ENCODE data around the gene BIVM. TPM values are rescaled to one million over a fixed set of nuclear protein-coding genes. Genes with fewer than 3 reads are reported as not detected.

The BIVM gene
- 26.5 and 34.9 TPM in 2 replicates for total RNA-seq

DNA sequence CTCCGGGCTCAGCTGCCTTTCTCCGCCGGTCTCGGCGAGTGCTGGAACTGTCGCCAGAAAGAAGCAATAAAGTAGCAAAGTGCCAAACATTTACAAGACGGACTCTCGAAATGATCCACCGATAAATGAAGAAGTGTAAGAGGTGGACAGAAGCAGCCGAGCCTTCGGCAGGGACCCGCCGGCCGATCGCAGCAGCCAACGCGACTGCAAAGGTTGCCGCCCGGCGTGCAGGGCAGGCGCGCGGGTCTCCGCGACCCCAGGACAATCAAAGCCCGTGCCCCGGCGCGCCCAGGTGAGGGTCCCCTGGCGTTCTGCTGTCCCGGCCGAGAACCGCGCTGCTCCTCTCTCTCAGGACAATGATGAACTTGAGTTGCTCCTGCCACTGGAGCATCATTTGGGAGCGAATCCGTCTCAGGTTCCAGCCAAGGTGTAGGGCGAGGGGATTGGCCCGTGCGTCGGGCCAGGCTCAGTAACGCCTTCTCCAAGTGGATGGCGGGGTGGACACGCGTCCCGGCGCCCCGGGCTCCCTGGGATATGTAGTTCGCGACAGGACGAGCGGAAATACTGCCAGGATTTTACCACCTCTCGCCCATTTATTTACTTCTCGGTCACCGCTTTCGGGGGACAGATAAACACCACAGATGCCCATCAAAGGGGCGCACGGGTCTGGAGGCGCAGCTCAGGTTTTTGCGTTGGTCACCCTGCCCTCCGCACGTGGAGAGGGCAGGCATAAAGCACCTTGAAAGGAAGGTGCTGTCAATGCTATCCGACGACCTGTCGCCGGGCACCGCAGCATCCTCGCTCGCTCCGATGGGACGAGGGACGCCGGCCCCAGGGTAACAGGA is at the start of gene BIVM, which contains the start of gene POGLUT2:
Gene BIVM (plus strand): TSS at position 539 of the 845 bp plus-strand sequence. CDS start 8,149 bp downstream, outside the sequence.
Gene POGLUT2 (minus strand): TSS at position 396 of the 845 bp plus-strand sequence. CDS start 306 bp downstream, at position 90.
- peaks cover 30% of the 10 kb centered on the region for H3K4me1 Mint-ChIP-seq
- peak within 1 kb of the TSS; percentile 92 for H3K27ac Mint-ChIP-seq
- peak; percentile 96 for DNase-seq
- peak within 1 kb of the TSS; percentile 98 for H3K4me3 Mint-ChIP-seq
- no peaks in the 10 kb centered on the region for H3K27me3 Mint-ChIP-seq
- intact Hi-C loops (cut with micrococcal nuclease), result loop anchor here (1.0 kb wide), 2 partner anchors 20 to 203 kb away; partner anchors contain the start of gene TPP2
- peaks cover 21% of the 10 kb centered on the region for H3K36me3 Mint-ChIP-seq (ENCODE audit: low read depth)
- H3K9me3 Mint-ChIP-seq, result no peaks in the 10 kb centered on the region

DNA sequence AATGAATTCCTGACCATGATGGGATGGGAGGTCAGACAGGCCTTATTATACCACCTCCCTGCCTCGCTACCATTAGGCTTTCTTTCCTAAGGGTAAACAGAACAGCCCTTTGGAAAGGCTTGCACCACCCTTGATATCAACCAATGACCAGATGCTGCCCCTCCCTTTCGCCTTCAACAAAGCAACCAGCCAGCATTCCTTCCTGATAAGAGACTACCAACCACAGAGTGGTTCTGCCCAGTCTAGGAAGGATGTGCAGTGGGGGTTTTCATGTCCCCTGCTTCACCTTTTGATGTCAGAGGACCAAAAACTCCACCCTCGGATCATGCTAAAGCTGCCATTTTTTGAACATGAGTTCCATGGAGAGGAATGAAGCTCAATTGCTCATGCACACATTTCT is 47.0 kb upstream of the BIVM start:
- Mint-ChIP-seq H3K36me3 (ENCODE audit: low read depth) (peaks cover 1% of the 10 kb centered on the region), H3K27me3 (peaks cover 20% of the 10 kb centered on the region), H3K9me3 (peaks cover 13% of the 10 kb centered on the region), H3K4me1 (no peaks in the 10 kb centered on the region), H3K27ac (no peak overlapping the region), H3K4me3 (no peak overlapping the region)
- DNase-seq, result no peak
- intact Hi-C loops (cut with micrococcal nuclease), result no loop called here

DNA sequence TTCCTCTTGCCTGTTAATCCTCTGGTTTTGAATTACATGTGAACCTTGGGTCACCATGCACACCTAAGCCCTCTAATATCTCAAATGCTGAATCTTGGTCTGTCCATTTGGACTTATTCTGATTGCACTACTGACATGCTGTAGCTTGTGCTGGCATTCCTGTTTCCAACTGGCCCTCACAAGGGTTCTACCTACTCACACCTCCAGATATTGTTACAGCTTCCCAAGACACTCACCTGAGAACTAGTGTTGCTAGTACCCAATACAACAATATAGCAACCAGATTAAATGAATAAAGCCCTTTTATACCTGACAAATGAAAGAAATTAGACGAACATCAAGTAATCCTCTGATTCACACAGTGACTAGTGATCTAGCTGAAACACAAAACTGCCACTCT is 41.9 kb upstream of the BIVM start:
- DNase-seq, result no peak
- intact Hi-C loops (cut with micrococcal nuclease), result no loop called here
- no peaks in the 10 kb centered on the region for H3K36me3 Mint-ChIP-seq (ENCODE audit: low read depth)
- H3K9me3 Mint-ChIP-seq, result no peaks in the 10 kb centered on the region
- H3K4me3 Mint-ChIP-seq, result no peak overlapping the region
- no peaks in the 10 kb centered on the region for H3K27me3 Mint-ChIP-seq
- H3K4me1 Mint-ChIP-seq, result no peaks in the 10 kb centered on the region
- no peak overlapping the region for H3K27ac Mint-ChIP-seq

DNA sequence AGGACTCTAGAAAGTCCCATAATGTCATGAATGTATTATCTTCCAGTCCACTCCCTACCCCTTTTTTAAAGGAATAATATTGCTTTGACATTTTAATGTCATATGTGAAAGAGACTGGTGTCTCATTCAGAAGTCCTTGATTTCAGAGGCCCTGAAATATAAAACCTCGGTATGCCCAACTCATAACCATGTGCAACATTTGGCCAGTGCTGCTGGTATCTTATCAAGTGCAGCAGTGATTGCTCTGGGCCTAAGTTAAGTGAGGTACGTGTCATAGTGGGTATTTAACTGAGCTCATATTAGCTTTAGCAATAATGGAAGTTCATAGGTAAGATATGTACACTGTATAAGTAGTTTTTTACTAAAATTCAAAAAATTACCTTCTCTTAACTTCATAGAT is 40.1 kb upstream of the BIVM start:
- Mint-ChIP-seq H3K9me3 (no peaks in the 10 kb centered on the region), H3K4me3 (no peak overlapping the region), H3K36me3 (ENCODE audit: low read depth) (no peaks in the 10 kb centered on the region), H3K4me1 (no peaks in the 10 kb centered on the region), H3K27ac (no peak overlapping the region), H3K27me3 (no peaks in the 10 kb centered on the region)
- intact Hi-C loops (cut with micrococcal nuclease), result no loop called here
- DNase-seq, result no peak

DNA sequence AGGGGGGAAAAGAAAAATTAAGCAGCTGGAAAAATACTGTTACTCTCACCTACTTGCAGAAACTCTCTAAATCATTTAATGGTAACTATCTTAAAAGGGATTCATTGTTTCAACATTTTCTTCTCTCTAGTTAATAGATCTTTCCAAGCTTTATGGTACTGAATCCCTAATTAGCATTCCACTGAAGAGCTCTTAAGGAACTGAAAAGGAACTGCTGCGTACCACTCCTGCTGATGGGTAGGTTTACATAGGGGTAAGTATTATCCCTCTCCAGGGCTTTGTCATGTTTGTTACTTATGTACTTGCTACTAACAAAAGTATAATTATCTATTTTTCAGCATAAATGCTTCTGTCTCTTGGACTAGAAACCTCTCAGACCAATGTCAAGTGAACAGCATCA is 37.8 kb upstream of the BIVM start:
- Mint-ChIP-seq H3K9me3 (no peaks in the 10 kb centered on the region), H3K27ac (no peak overlapping the region), H3K36me3 (ENCODE audit: low read depth) (no peaks in the 10 kb centered on the region), H3K4me3 (no peak overlapping the region), H3K4me1 (no peaks in the 10 kb centered on the region), H3K27me3 (no peaks in the 10 kb centered on the region)
- intact Hi-C loops (cut with micrococcal nuclease), result no loop called here
- DNase-seq, result no peak

GRCh38 chr13:102763741-102764140 is 35.2 kb upstream of the BIVM start:
- no peak for DNase-seq
- H3K27ac Mint-ChIP-seq, result no peak overlapping the region
- intact Hi-C loops (cut with micrococcal nuclease), result no loop called here
- H3K9me3 Mint-ChIP-seq, result no peaks in the 10 kb centered on the region
- H3K36me3 Mint-ChIP-seq (ENCODE audit: low read depth), result peaks cover 15% of the 10 kb centered on the region
- no peaks in the 10 kb centered on the region for H3K4me1 Mint-ChIP-seq
- H3K27me3 Mint-ChIP-seq, result no peaks in the 10 kb centered on the region
- H3K4me3 Mint-ChIP-seq, result no peak overlapping the region

- intact Hi-C loops (cut with micrococcal nuclease), result no loop called here
- Mint-ChIP-seq H3K27ac (no peak overlapping the region), H3K4me1 (peaks cover 29% of the 10 kb centered on the region), H3K36me3 (ENCODE audit: low read depth) (peaks cover 37% of the 10 kb centered on the region), H3K9me3 (no peaks in the 10 kb centered on the region), H3K27me3 (no peaks in the 10 kb centered on the region), H3K4me3 (no peak overlapping the region)
- no peak for DNase-seq
Measured at GRCh38 chr13:102768909-102769308, 30.0 kb upstream of the BIVM start.

- peaks cover 37% of the 10 kb centered on the region for H3K36me3 Mint-ChIP-seq (ENCODE audit: low read depth)
- H3K4me1 Mint-ChIP-seq, result peaks cover 37% of the 10 kb centered on the region
- intact Hi-C loops (cut with micrococcal nuclease), result loop anchor here (10.0 kb wide), 1 partner anchor 375 kb away; no protein-coding TSS in a partner anchor
- H3K27me3 Mint-ChIP-seq, result no peaks in the 10 kb centered on the region
- H3K27ac Mint-ChIP-seq, result no peak overlapping the region
- H3K9me3 Mint-ChIP-seq, result no peaks in the 10 kb centered on the region
- no peak for DNase-seq
- no peak overlapping the region for H3K4me3 Mint-ChIP-seq
Measured at GRCh38 chr13:102769679-102770078, 29.2 kb upstream of the BIVM start.

DNA sequence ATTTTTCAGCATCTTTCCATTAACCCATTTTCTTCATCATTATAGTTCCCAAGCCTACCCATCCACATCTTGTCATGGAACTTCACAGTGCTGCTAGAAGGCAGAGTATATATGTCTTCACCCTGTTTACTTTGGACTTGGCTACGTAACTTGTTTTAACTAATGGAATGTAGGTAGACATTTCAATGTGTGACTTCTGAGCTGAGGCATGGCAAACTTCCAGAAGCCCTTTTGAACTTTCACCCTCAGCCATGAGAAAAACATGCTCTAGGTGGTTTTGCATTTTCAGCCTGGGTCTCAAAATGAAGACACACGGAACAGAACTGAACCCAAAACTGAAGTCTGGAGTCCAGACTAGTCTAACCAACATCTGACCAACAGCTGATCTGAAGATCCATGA is 28.5 kb upstream of the BIVM start:
- H3K27me3 Mint-ChIP-seq, result no peaks in the 10 kb centered on the region
- intact Hi-C loops (cut with micrococcal nuclease), result loop anchor here (10.0 kb wide), 1 partner anchor 376 kb away; no protein-coding TSS in a partner anchor
- no peaks in the 10 kb centered on the region for H3K9me3 Mint-ChIP-seq
- H3K36me3 Mint-ChIP-seq (ENCODE audit: low read depth), result peaks cover 37% of the 10 kb centered on the region
- H3K27ac Mint-ChIP-seq, result peak overlapping the region; percentile 10
- peak overlapping the region; percentile 45 for H3K4me3 Mint-ChIP-seq
- H3K4me1 Mint-ChIP-seq, result peaks cover 42% of the 10 kb centered on the region
- DNase-seq, result peak; percentile 48

DNA sequence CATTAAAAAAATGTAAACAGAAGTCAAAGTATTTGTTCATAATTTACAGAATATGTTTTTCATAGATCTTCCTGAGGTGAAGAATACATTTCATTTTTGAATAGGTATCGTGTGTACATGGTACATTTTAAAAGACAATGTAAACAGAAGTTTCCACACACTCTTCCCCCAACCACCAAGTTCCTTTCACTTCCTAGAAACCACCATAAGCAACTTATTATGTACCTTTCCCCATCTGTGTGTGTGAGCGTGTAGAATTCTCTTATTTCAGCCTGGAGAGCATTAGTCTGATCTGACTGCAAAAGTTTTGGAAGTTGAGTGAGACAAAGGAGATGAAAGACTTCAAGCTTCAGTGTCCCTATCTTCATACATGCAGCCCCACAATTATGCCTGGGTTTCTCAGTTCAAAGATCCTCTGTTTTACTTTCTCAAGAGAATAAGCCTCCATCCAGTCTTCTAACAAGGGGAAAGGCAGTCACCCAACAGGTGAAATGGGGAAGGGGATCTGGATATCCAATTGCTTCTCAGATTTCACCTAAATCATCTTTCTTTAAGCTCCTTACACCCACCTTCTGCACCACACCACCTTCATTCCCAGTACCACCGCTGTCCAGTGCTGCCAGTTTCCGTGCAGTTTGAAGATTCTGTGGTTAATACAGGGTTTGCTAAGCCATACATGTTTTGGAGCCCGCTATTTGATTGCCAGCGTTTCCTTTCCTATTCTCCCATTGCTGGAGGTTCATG is 27.4 kb upstream of the BIVM start:
- Mint-ChIP-seq H3K36me3 (ENCODE audit: low read depth) (peaks cover 34% of the 10 kb centered on the region), H3K9me3 (no peaks in the 10 kb centered on the region), H3K4me3 (peak overlapping the region; percentile 87), H3K27me3 (no peaks in the 10 kb centered on the region), H3K27ac (peak overlapping the region; percentile 31), H3K4me1 (peaks cover 46% of the 10 kb centered on the region)
- intact Hi-C loops (cut with micrococcal nuclease), result loop anchor here (10.0 kb wide), 1 partner anchor 377 kb away; no protein-coding TSS in a partner anchor
- DNase-seq, result peak; percentile 57

GRCh38 chr13:102772042-102772425 is 26.9 kb upstream of the BIVM start:
- H3K27me3 Mint-ChIP-seq, result no peaks in the 10 kb centered on the region
- no peak overlapping the region for H3K27ac Mint-ChIP-seq
- no peak for DNase-seq
- intact Hi-C loops (cut with micrococcal nuclease), result loop anchor here (10.0 kb wide), 1 partner anchor 377 kb away; no protein-coding TSS in a partner anchor
- peak overlapping the region; percentile 87 for H3K4me3 Mint-ChIP-seq
- H3K36me3 Mint-ChIP-seq (ENCODE audit: low read depth), result peaks cover 33% of the 10 kb centered on the region
- no peaks in the 10 kb centered on the region for H3K9me3 Mint-ChIP-seq
- peaks cover 48% of the 10 kb centered on the region for H3K4me1 Mint-ChIP-seq

GRCh38 chr13:102773441-102774213 is 25.3 kb upstream of the BIVM start, which contains the start of gene TEX30:
TSS of gene TEX30 (minus strand) at chr13:102773786. CDS start at chr13:102770026, 3,760 bp downstream.
- Mint-ChIP-seq H3K36me3 (ENCODE audit: low read depth) (peaks cover 21% of the 10 kb centered on the region), H3K27me3 (no peaks in the 10 kb centered on the region), H3K4me3 (peak within 1 kb of the TSS; percentile 87), H3K9me3 (no peaks in the 10 kb centered on the region), H3K4me1 (peaks cover 49% of the 10 kb centered on the region), H3K27ac (peak within 1 kb of the TSS; percentile 93)
- intact Hi-C loops (cut with micrococcal nuclease), result loop anchor here (1.0 to 10.0 kb wide), 4 partner anchors 27 to 379 kb away; partner anchors contain the start of gene TPP2
- peak; percentile 98 for DNase-seq

GRCh38 chr13:102774214-102774568 is 24.7 kb upstream of the BIVM start:
- H3K4me1 Mint-ChIP-seq, result peaks cover 49% of the 10 kb centered on the region

More at GRCh38 chr13:102774214-102774568, 24.7 kb upstream of the BIVM start:
- peaks cover 21% of the 10 kb centered on the region for H3K36me3 Mint-ChIP-seq (ENCODE audit: low read depth)
- no peaks in the 10 kb centered on the region for H3K9me3 Mint-ChIP-seq
- intact Hi-C loops (cut with micrococcal nuclease), result loop anchor here (10.0 kb wide), 1 partner anchor 379 kb away; no protein-coding TSS in a partner anchor
- H3K27me3 Mint-ChIP-seq, result no peaks in the 10 kb centered on the region
- peak overlapping the region; percentile 87 for H3K4me3 Mint-ChIP-seq
- DNase-seq, result no peak
- peak overlapping the region; percentile 93 for H3K27ac Mint-ChIP-seq

Data from activated CD4-positive, alpha-beta T cell treated with anti-CD3 and anti-CD28 coated beads, Interleukin-2, amount 10 ng/mL, durations not matched to agents 24 days and 14 days (primary cell).